Measurements from ENCODE around the gene SESTD1. TPM values are rescaled to one million over a fixed set of nuclear protein-coding genes. Genes with fewer than 3 reads are reported as not detected.

The SESTD1 gene
- total and polyA plus RNA-seq, 2 of the 4 experiments (the other 2 are of a cell fraction): 8.4 to 12.7 TPM

- Histone ChIP-seq H3K9ac (ENCODE audit: low read depth, low read length) (no peak overlapping the region), H3K4me1 (ENCODE audit: control insufficient read depth, insufficient read depth, low read length) (peaks cover 2% of the 10 kb centered on the region; the same call in 1 of the 2 replicates), H3K4ac (ENCODE audit: low read depth, low read length) (no peak overlapping the region), H2AK5ac (ENCODE audit: low read depth, low read length) (no peak overlapping the region), H3K4me2 (ENCODE audit: low read depth, low read length) (no peak overlapping the region), H4K91ac (ENCODE audit: insufficient read depth, low read depth, low read length) (no peak overlapping the region), H3K14ac (replicated peaks; ENCODE audit: low read depth, low read length) (no peak overlapping the region), H2BK5ac (ENCODE audit: low read depth, low read length, poor library complexity, severe bottlenecking) (no peak overlapping the region), H2BK20ac (ENCODE audit: low read depth, low read length) (no peak overlapping the region), H4K5ac (ENCODE audit: low read depth, low read length) (no peak overlapping the region), H3K56ac (ENCODE audit: extremely low read depth, insufficient read depth, low read length) (no peak overlapping the region), H3K18ac (ENCODE audit: low read depth, low read length) (no peak overlapping the region), H2AK9ac (replicated peaks; ENCODE audit: low read depth, low read length, poor library complexity) (no peak overlapping the region), H3K9me3 (ENCODE audit: control insufficient read depth, insufficient read depth, low read length) (no peaks in the 10 kb centered on the region), H3K23ac (ENCODE audit: low read depth, low read length) (no peak overlapping the region), H4K20me1 (ENCODE audit: insufficient read depth, low read length) (no peaks in the 10 kb centered on the region), H3K27ac (ENCODE audit: insufficient read depth, low read length) (no peak overlapping the region), H2AFZ (replicated peaks; ENCODE audit: low read length, poor library complexity) (no peak overlapping the region), H4K8ac (ENCODE audit: low read depth in 2 of 2, low read length in 2 of 2) (no peak overlapping the region), H2BK15ac (ENCODE audit: low read depth, low read length) (no peak overlapping the region), H3K27me3 (ENCODE audit: control insufficient read depth, insufficient read depth, low read length) (no peaks in the 10 kb centered on the region), H2BK120ac (ENCODE audit: low read depth, low read length) (no peak overlapping the region), H3K36me3 (ENCODE audit: control insufficient read depth, insufficient read depth, low read length) (peaks cover 10% of the 10 kb centered on the region), H3K4me3 (ENCODE audit: insufficient read depth, low read depth, low read length) (no peak overlapping the region), H3K79me1 (ENCODE audit: low read depth in 1 of 2, low read length in 2 of 2) (no peaks in the 10 kb centered on the region), H3K9me1 (ENCODE audit: insufficient read depth, low read length) (no peaks in the 10 kb centered on the region)
- TF ChIP-seq SMC3 (IDR thresholded peaks at IDR 0.05; ENCODE audit: low read depth, low read length) (no peak), MAFK (IDR thresholded peaks at IDR 0.05; ENCODE audit: low read depth, low read length) (no peak), CTCF (conservative IDR thresholded peaks at IDR 0.05; ENCODE audit: low read depth, low read length) (no peak), USF2 (IDR thresholded peaks at IDR 0.05; ENCODE audit: low read depth, low read length) (no peak), CEBPB (IDR thresholded peaks at IDR 0.05; ENCODE audit: low read depth, low read length) (no peak)
- BruUV-seq (replicated peaks): no TSS peak
- DNase-seq (no peak), ATAC-seq (ENCODE audit: low read depth) (no peak)
- ChIA-PET CTCF (no interaction called here), POLR2A (ENCODE audit: unreplicated experiment) (no interaction called here)
- intact Hi-C loops (cut with micrococcal nuclease) (no loop called here), dilution Hi-C loops (cut with HindIII; ENCODE audit: low sequenced_read_pairs, unreplicated experiment) (no loop called here), in situ Hi-C loops (cut with MboI; ENCODE audit: low sequenced_read_pairs) (no loop called here)
- no CpG with 5 or more reads among the region's 1 CpG for WGBS, 2 experiments (ENCODE audit: extremely low coverage in 2 of 2, insufficient read length in 1 of 2)
These were observed 127.4 kb downstream of the SESTD1 start for GRCh38 chr2:179137200-179137759.
